Measurements from ENCODE around the gene RNF31.

DNA sequence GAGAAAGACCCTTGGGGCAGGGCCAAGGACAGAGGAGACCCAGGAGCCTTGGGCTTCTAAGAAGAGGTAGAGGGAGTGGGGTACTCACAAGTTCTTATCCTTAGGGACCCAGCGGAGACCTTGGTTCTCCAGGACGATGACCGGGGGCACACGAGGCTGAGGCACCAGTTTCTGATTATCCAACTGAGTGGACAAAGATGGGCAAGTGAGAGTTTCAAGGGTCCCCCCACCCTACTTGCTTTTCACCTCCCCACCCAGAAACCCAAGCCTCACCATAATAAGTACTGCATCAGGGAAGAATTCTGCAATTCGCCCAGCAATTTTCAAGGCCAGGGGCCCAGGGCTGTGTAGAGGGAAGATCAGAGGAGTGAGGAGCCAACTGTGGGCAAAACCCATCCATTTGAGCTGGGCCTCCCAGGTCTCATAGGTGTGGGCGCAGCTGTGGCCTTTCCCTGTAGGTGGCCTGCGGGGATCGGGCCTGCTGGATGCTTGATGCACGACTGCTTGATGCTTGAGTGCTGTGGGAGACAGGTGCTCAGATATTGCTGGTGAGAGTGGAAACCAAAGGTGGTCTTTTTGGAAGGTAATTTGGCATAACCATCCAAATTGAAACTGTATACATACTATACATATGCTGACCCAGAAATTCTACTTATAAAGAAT lies 7.9 kb upstream of the RNF31 start:
- TF ChIP-seq, protein P1, sequence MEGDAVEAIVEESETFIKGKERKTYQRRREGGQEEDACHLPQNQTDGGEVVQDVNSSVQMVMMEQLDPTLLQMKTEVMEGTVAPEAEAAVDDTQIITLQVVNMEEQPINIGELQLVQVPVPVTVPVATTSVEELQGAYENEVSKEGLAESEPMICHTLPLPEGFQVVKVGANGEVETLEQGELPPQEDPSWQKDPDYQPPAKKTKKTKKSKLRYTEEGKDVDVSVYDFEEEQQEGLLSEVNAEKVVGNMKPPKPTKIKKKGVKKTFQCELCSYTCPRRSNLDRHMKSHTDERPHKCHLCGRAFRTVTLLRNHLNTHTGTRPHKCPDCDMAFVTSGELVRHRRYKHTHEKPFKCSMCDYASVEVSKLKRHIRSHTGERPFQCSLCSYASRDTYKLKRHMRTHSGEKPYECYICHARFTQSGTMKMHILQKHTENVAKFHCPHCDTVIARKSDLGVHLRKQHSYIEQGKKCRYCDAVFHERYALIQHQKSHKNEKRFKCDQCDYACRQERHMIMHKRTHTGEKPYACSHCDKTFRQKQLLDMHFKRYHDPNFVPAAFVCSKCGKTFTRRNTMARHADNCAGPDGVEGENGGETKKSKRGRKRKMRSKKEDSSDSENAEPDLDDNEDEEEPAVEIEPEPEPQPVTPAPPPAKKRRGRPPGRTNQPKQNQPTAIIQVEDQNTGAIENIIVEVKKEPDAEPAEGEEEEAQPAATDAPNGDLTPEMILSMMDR (IDR thresholded peaks at IDR 0.05): no peak
- no peak for TF ChIP-seq ZC3H11A (IDR thresholded peaks at IDR 0.05)
- TF ChIP-seq NR3C1 (IDR thresholded peaks at IDR 0.05): no peak
- TF ChIP-seq TFCP2L1 (CRISPR knock-in tag; IDR thresholded peaks at IDR 0.05): no peak
- TF ChIP-seq RCOR1 (IDR thresholded peaks at IDR 0.05; ENCODE audit: low read depth, low read length): no peak
- TF ChIP-seq KDM5A (IDR thresholded peaks at IDR 0.05): no peak
